Measurements from ENCODE around the gene RNF220.
"Not testable (repeated sequence)": the region's sequence is repeated elsewhere in the genome, so short reads cannot be mapped to it uniquely, and the experiment has no call there.

Gene RNF220

GRCh38 chr1:44664730-44665370 is 259.8 kb downstream of the RNF220 start:
- TF ChIP-seq, protein P1, sequence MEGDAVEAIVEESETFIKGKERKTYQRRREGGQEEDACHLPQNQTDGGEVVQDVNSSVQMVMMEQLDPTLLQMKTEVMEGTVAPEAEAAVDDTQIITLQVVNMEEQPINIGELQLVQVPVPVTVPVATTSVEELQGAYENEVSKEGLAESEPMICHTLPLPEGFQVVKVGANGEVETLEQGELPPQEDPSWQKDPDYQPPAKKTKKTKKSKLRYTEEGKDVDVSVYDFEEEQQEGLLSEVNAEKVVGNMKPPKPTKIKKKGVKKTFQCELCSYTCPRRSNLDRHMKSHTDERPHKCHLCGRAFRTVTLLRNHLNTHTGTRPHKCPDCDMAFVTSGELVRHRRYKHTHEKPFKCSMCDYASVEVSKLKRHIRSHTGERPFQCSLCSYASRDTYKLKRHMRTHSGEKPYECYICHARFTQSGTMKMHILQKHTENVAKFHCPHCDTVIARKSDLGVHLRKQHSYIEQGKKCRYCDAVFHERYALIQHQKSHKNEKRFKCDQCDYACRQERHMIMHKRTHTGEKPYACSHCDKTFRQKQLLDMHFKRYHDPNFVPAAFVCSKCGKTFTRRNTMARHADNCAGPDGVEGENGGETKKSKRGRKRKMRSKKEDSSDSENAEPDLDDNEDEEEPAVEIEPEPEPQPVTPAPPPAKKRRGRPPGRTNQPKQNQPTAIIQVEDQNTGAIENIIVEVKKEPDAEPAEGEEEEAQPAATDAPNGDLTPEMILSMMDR (conservative IDR thresholded peaks at IDR 0.05), result no peak
- H3K27ac ChIP-seq, result no peak overlapping the region

DNA sequence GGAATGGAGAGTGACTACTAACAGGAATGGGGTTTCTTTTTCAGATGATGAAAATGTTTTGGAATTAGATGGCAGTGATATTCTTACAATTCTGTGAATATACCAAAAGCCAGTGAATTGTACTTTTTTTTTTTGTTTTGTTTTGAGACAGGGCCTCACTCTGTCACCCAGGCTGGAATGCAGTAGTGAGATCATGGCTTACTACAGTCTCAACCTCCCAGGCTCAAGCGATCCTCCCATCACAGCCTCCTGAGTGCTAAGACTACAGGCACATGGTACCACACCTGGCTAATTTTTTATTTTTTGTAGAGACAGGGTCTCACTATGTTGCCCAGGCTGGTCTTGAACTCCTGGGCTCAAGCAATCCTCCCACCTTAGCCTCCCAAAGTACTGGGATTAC is 261.7 kb downstream of the RNF220 start:
- H3K27ac ChIP-seq, result not testable (repeated sequence)

- no peak overlapping the region for H3K27ac ChIP-seq
- TF ChIP-seq, protein P1 (conservative IDR thresholded peaks at IDR 0.05), result no peak
These were observed 265.9 kb downstream of the RNF220 start for GRCh38 chr1:44670751-44671640.

DNA sequence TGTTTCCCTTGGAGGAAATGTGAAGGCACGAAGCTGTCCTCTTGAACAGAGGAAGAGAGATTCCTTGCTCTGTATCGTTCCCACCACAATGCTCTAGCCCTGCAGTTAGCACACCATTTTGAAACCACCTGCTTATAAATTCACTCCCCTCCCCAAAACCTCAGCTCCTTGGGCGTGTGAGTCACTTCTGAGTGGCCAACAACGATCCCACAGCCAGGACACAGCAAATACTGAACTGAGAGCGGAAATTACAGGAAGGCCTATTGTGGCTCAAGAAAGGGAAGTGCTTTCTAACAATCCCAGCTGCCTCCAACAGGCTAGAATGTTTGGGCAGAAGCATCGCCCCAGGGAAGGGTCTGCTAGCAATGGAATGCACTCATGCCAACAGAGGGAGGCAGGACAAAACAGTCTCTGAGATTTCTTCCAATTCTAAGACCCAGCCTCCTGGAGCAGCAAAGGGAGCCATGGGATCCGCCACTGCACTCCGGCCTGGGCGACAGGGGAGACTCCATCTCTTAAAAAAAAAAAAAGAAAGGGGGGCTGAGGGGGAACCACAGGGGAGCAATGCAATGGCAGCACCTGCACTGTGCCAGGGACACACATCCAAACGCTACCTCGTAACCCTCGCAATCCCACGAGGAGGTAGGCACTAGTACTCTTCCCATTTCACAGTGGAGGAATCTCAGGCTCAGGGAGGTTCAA is 267.4 kb downstream of the RNF220 start:
- H3K27ac ChIP-seq, result no peak overlapping the region
- TF ChIP-seq, protein P1 (conservative IDR thresholded peaks at IDR 0.05), result no peak

DNA sequence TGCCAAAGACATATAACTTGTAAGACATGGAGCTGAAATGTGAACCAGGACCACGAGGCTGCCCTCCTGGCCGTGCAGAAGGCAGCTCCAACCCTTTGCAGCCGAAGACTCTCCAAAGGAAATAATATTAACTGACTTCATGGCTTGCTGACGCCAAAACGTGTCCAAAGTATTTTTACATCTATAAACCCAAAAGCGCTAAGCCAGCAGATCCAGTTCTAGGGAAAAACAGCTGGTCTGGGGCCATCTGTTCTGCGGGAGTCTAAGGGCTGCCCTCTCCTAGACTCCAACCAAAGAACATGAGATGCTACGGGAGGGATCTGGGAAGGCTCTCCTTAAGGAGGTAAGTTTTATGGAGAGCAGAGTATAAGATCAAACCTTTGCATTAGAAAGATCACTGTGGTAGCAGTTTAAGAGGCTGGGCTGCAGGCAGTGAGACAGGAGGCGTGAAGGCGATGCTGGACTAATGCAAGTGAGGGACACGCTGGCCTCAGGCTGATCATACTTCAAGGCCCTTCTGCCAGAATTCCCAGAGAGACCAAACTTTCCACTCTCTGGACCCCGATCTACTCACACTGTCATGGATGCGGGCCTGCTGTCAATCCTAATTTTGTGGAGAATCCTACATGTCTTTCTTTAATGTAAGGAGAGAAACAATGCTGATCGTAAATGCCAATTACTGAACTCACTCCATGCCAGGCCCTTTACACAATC is 268.1 kb downstream of the RNF220 start:
- H3K27ac ChIP-seq, result peak overlapping the region; percentile 77
- TF ChIP-seq, protein P1 (conservative IDR thresholded peaks at IDR 0.05), result no peak

GRCh38 chr1:44673675-44674112 is 268.6 kb downstream of the RNF220 start:
- TF ChIP-seq, protein P1 (conservative IDR thresholded peaks at IDR 0.05), result no peak
- H3K27ac ChIP-seq, result peak overlapping the region; percentile 77

GRCh38 chr1:44674113-44675000 is 269.3 kb downstream of the RNF220 start, which contains the start of the genes ARMH1 and TMEM53:
Gene ARMH1, plus strand, starts transcription at chr1:44674714. Its CDS starts 14,984 bp downstream, at chr1:44689698.
Gene TMEM53, minus strand, starts transcription at chr1:44674481. Its CDS starts 90 bp downstream, at chr1:44674391.
- TF ChIP-seq, protein P1 (conservative IDR thresholded peaks at IDR 0.05), result no peak; the same call in 1 of the 2 replicates

More at GRCh38 chr1:44674113-44675000, 269.3 kb downstream of the RNF220 start, which contains the start of the genes ARMH1 and TMEM53:
- H3K27ac ChIP-seq, result peak within 1 kb of the TSS; percentile 77

Measured in VCaP (cell line).